ENCODE measurements around the gene SV2B. TPM values are rescaled to one million over a fixed set of nuclear protein-coding genes. Genes with fewer than 3 reads are reported as not detected.

SV2B gene
- total RNA-seq, 1 donor from 2014 or later = not detected

DNA sequence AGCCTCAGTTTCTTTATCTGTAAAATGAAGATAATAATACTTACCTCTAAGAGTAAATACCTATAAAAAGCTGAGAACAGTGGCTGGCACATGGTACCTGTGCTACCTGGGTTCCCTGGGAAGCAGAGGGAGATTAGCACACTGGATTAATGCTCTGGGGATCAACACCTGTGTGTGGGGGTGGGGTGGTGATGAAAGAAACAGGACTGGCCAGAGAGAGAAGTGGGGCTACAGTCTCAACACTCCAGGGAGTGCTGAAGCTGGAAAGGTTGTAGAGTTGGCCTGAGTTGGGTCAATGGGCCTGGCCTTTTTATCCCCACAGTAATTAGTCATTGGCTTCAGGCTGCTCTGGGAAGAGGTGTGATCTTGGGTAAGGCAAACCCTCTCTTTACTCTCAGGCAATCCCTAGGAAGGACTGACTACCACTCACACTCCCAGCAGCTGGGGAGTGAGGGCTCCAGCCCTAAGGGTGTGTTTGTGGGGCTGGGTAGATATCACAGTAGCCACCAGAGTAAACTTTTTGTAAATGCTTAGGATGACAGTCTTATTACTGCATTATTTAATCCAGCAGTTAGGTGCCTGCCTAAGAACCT is 102.5 kb downstream of the SV2B start:
- no peak overlapping the region for H3K27ac Mint-ChIP-seq (ENCODE audit: unreplicated experiment)
- peaks cover 17% of the 10 kb centered on the region for H3K27me3 Mint-ChIP-seq (ENCODE audit: low read depth, unreplicated experiment)
- Histone ChIP-seq H3K27ac (ENCODE audit: low read depth, low read length) (no peak overlapping the region), H3K9ac (ENCODE audit: low read length) (no peak overlapping the region), H3K4me2 (ENCODE audit: low read length) (no peak overlapping the region), H3K79me2 (ENCODE audit: insufficient read depth, low read length) (no peaks in the 10 kb centered on the region), H3K4me1 (ENCODE audit: insufficient read depth, low read length) (no peaks in the 10 kb centered on the region), H2AFZ (ENCODE audit: low read depth, low read length) (no peak overlapping the region), H4K20me1 (ENCODE audit: insufficient read depth, low read length) (no peaks in the 10 kb centered on the region), H3K27me3 (ENCODE audit: insufficient read depth, low read length) (peaks cover 4% of the 10 kb centered on the region), H3K9me3 (ENCODE audit: insufficient read depth, low read depth, low read length) (no peaks in the 10 kb centered on the region), H3K4me3 (ENCODE audit: insufficient read depth, low read depth, low read length) (no peak overlapping the region), H3K36me3 (ENCODE audit: insufficient read depth, low read length) (no peaks in the 10 kb centered on the region)
- DNase-seq (ENCODE audit: low read depth) (no peak), FAIRE-seq (no peak)
- no peak overlapping the region for H3K4me3 Mint-ChIP-seq (ENCODE audit: unreplicated experiment)
- no peak for TF ChIP-seq EZH2 (IDR thresholded peaks at IDR 0.05; ENCODE audit: insufficient read depth, low read length)
- TF ChIP-seq, protein P1, sequence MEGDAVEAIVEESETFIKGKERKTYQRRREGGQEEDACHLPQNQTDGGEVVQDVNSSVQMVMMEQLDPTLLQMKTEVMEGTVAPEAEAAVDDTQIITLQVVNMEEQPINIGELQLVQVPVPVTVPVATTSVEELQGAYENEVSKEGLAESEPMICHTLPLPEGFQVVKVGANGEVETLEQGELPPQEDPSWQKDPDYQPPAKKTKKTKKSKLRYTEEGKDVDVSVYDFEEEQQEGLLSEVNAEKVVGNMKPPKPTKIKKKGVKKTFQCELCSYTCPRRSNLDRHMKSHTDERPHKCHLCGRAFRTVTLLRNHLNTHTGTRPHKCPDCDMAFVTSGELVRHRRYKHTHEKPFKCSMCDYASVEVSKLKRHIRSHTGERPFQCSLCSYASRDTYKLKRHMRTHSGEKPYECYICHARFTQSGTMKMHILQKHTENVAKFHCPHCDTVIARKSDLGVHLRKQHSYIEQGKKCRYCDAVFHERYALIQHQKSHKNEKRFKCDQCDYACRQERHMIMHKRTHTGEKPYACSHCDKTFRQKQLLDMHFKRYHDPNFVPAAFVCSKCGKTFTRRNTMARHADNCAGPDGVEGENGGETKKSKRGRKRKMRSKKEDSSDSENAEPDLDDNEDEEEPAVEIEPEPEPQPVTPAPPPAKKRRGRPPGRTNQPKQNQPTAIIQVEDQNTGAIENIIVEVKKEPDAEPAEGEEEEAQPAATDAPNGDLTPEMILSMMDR (IDR thresholded peaks at IDR 0.05; ENCODE audit: insufficient read depth, low read depth, low read length) = no peak
- H3K9me3 Mint-ChIP-seq (ENCODE audit: unreplicated experiment) = no peaks in the 10 kb centered on the region
- H3K4me1 Mint-ChIP-seq (ENCODE audit: low read depth, unreplicated experiment) = no peaks in the 10 kb centered on the region
- no peaks in the 10 kb centered on the region for H3K36me3 Mint-ChIP-seq (ENCODE audit: low read depth, unreplicated experiment)

DNA sequence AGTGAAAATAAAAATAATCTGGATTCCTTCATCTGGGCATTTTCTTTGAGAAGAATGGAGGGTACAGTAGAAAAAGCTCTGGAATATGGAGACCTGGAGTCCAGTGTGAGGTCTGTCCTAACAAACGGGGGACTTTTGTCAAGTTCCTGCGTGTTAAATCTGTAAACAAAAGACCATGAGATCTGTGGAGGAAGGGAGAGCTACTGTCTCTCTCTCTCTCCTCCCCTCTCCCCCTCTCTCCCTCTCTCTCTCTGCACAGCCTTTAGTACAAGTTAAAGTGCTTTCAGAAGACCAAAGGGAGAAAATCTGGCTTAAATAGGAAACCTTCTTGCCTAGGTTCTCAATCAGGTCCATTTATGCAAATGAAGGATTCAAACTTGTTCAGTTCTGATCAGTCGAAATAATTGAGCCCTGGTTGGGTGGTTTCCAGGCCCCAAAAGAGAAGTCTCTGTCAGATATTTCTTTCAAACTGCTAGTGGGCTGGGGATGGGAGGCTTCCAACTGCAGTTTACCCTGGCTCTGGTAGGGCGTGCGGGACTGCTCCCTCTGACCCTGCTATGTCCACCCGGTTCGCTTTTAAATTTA is 103.7 kb downstream of the SV2B start:
- Mint-ChIP-seq H3K9me3 (ENCODE audit: unreplicated experiment) (no peaks in the 10 kb centered on the region), H3K27me3 (ENCODE audit: low read depth, unreplicated experiment) (peaks cover 25% of the 10 kb centered on the region), H3K27ac (ENCODE audit: unreplicated experiment) (no peak overlapping the region), H3K4me3 (ENCODE audit: unreplicated experiment) (no peak overlapping the region), H3K4me1 (ENCODE audit: low read depth, unreplicated experiment) (no peaks in the 10 kb centered on the region), H3K36me3 (ENCODE audit: low read depth, unreplicated experiment) (no peaks in the 10 kb centered on the region)
- Histone ChIP-seq H3K27ac (ENCODE audit: low read depth, low read length) (no peak overlapping the region), H3K4me1 (ENCODE audit: insufficient read depth, low read length) (no peaks in the 10 kb centered on the region), H3K79me2 (ENCODE audit: insufficient read depth, low read length) (no peaks in the 10 kb centered on the region), H3K9me3 (ENCODE audit: insufficient read depth, low read depth, low read length) (no peaks in the 10 kb centered on the region), H2AFZ (ENCODE audit: low read depth, low read length) (no peak overlapping the region), H3K27me3 (ENCODE audit: insufficient read depth, low read length) (peaks cover 5% of the 10 kb centered on the region), H3K4me3 (ENCODE audit: insufficient read depth, low read depth, low read length) (no peak overlapping the region), H3K9ac (ENCODE audit: low read length) (no peak overlapping the region), H4K20me1 (ENCODE audit: insufficient read depth, low read length) (no peaks in the 10 kb centered on the region), H3K36me3 (ENCODE audit: insufficient read depth, low read length) (no peaks in the 10 kb centered on the region), H3K4me2 (ENCODE audit: low read length) (no peak overlapping the region)
- no peak for DNase-seq (ENCODE audit: low read depth)
- no peak for FAIRE-seq
- TF ChIP-seq EZH2 (IDR thresholded peaks at IDR 0.05; ENCODE audit: insufficient read depth, low read length) = no peak
- TF ChIP-seq, protein P1 (IDR thresholded peaks at IDR 0.05; ENCODE audit: insufficient read depth, low read depth, low read length) = no peak

DNA sequence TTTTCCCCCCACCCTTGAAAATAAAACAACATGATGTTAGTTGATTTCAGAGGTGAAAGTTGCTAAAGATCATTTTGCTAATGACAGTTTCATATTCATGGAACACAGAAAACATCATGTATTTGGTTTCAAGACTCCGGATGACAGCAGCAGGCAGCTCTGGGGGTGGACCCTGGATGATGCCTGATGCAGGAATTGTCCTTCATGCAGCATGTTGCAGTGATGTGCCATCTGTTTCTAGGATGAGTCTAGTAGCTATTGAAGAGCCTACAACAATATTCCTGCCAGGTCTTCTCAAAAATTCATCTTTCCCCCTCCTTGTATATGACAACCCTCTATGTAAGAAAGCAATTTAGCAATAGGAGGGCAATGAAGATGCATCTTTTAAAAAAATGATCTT is 108.3 kb downstream of the SV2B start:
- Histone ChIP-seq H3K9ac (ENCODE audit: low read length) (no peak overlapping the region), H3K4me2 (ENCODE audit: low read length) (no peak overlapping the region), H2AFZ (ENCODE audit: low read depth, low read length) (no peak overlapping the region), H3K27ac (ENCODE audit: low read depth, low read length) (no peak overlapping the region), H3K4me3 (ENCODE audit: insufficient read depth, low read depth, low read length) (no peak overlapping the region), H3K79me2 (ENCODE audit: insufficient read depth, low read length) (no peaks in the 10 kb centered on the region), H3K36me3 (ENCODE audit: insufficient read depth, low read length) (no peaks in the 10 kb centered on the region), H3K4me1 (ENCODE audit: insufficient read depth, low read length) (no peaks in the 10 kb centered on the region), H4K20me1 (ENCODE audit: insufficient read depth, low read length) (no peaks in the 10 kb centered on the region), H3K27me3 (ENCODE audit: insufficient read depth, low read length) (peaks cover 5% of the 10 kb centered on the region), H3K9me3 (ENCODE audit: insufficient read depth, low read depth, low read length) (no peaks in the 10 kb centered on the region)
- Mint-ChIP-seq H3K9me3 (ENCODE audit: unreplicated experiment) (no peaks in the 10 kb centered on the region), H3K36me3 (ENCODE audit: low read depth, unreplicated experiment) (no peaks in the 10 kb centered on the region), H3K4me1 (ENCODE audit: low read depth, unreplicated experiment) (no peaks in the 10 kb centered on the region), H3K27ac (ENCODE audit: unreplicated experiment) (no peak overlapping the region), H3K27me3 (ENCODE audit: low read depth, unreplicated experiment) (peaks cover 28% of the 10 kb centered on the region), H3K4me3 (ENCODE audit: unreplicated experiment) (no peak overlapping the region)
- no peak for FAIRE-seq
- TF ChIP-seq, protein P1 (IDR thresholded peaks at IDR 0.05; ENCODE audit: insufficient read depth, low read depth, low read length) = no peak
- no peak for TF ChIP-seq EZH2 (IDR thresholded peaks at IDR 0.05; ENCODE audit: insufficient read depth, low read length)
- no peak for DNase-seq (ENCODE audit: low read depth)

Measured in astrocyte (in vitro differentiated cells and primary cell).